Endothelial cell (in vitro differentiated cells): Measurements from ENCODE around the gene MCAT. TPM values are rescaled to one million over a fixed set of nuclear protein-coding genes. Genes with fewer than 3 reads are reported as not detected.

ENCODE experiments used
- DNase-seq: peaks from one replicate; pipeline ENCODE4 v3.0.0; 2021; ENCODE audit warnings: low spot score
- H3K27ac Mint-ChIP-seq: one replicate; pipeline ENCODE4 v1.8.0; 2021; ENCODE audit warnings: mixed read lengths, inconsistent platforms; ENCODE audit not compliant: unreplicated experiment
- H3K27me3 Mint-ChIP-seq: one replicate; pipeline ENCODE4 v1.8.0; 2021; ENCODE audit warnings: mild to moderate bottlenecking, moderate library complexity, mixed read lengths, inconsistent platforms; ENCODE audit not compliant: unreplicated experiment
- H3K36me3 Mint-ChIP-seq: one replicate; pipeline ENCODE4 v1.8.0; 2021; ENCODE audit warnings: mild to moderate bottlenecking, low read depth, mixed read lengths, inconsistent platforms; ENCODE audit not compliant: unreplicated experiment
- H3K4me1 Mint-ChIP-seq: one replicate; pipeline ENCODE4 v1.8.0; 2021; ENCODE audit warnings: mild to moderate bottlenecking, mixed read lengths, inconsistent platforms; ENCODE audit not compliant: unreplicated experiment
- H3K4me3 Mint-ChIP-seq: one replicate; pipeline ENCODE4 v1.8.0; 2021; ENCODE audit warnings: mild to moderate bottlenecking, mixed read lengths, inconsistent platforms; ENCODE audit not compliant: unreplicated experiment
- H3K9me3 Mint-ChIP-seq: one replicate; pipeline ENCODE4 v1.8.0; 2021; ENCODE audit warnings: mixed read lengths, inconsistent platforms; ENCODE audit not compliant: unreplicated experiment
- CTCF ChIP-seq: fragments of 200-600 bp; sonication (generic); IDR thresholded peaks from one replicate; pipeline ENCODE4 v1.5.0; 2021; ENCODE audit warnings: antibody characterized with exemption; ENCODE audit not compliant: unreplicated experiment
- long read RNA-seq: library from polyadenylated mRNA; unstranded; transcript quantifications from one replicate; pipeline ENCODE4 v2.0.0, GENCODE V29; 2020; ENCODE audit not compliant: unreplicated experiment
- total RNA-seq: library from RNA; stranded (reverse); fragmentation: NEBNext Ultra II Directional; extraction: Animal tissue kit (Norgen Biotek cat#: 25700); gene quantifications from one replicate; pipeline ENCODE4 v1.2.1, GENCODE V29; 2021; ENCODE audit not compliant: unreplicated experiment

The MCAT gene, protein sequence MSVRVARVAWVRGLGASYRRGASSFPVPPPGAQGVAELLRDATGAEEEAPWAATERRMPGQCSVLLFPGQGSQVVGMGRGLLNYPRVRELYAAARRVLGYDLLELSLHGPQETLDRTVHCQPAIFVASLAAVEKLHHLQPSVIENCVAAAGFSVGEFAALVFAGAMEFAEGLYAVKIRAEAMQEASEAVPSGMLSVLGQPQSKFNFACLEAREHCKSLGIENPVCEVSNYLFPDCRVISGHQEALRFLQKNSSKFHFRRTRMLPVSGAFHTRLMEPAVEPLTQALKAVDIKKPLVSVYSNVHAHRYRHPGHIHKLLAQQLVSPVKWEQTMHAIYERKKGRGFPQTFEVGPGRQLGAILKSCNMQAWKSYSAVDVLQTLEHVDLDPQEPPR
- total RNA-seq: 10.3 TPM
- long read RNA-seq, transcript MCAT-201 (4 exons, 2,056 nt): major isoform, 7 of 11 reads
- long read RNA-seq, partial matches to known transcripts: 0 of 11 reads
- long read RNA-seq, other reads (novel, unspliced or antisense): 2 of 11 reads

GRCh38 chr22:43142880-43143562, at the start of gene MCAT:
Gene MCAT, minus strand, starts transcription at chr22:43143398. Its CDS starts 50 bp downstream, at chr22:43143348.
- Mint-ChIP-seq H3K4me1 (peaks cover 4% of the 10 kb centered on the region), H3K36me3 (peaks cover 5% of the 10 kb centered on the region), H3K27me3 (peaks cover 9% of the 10 kb centered on the region), H3K4me3 (peak within 1 kb of the TSS; percentile 90), H3K9me3 (no peaks in the 10 kb centered on the region), H3K27ac (peak within 1 kb of the TSS; percentile 81)
- DNase-seq: peak; percentile 69
- TF ChIP-seq CTCF: no peak

DNA sequence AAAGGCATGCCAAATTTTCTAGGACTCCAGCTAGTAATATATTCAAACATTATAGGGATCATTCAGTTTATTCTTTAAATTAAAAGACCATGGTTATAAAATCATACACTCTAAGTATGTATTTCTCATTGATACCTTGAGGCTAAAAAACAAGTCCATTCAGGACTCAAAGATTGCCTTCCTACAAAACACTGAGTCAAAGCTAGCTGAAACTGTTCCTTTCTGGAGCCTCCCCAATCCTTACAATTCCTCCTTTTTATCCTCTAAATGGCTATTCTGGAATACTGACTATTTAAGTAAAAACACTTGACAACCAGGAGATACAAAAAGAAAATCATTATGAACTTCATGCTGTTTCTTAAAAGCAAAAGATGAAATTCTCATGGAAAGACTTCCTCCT, 48.6 kb upstream of the MCAT start:
- Mint-ChIP-seq H3K4me1 (peaks cover 4% of the 10 kb centered on the region), H3K27me3 (peaks cover 4% of the 10 kb centered on the region), H3K9me3 (no peaks in the 10 kb centered on the region), H3K27ac (no peak overlapping the region), H3K36me3 (no peaks in the 10 kb centered on the region), H3K4me3 (no peak overlapping the region)
- no peak for TF ChIP-seq CTCF
- DNase-seq: no peak

DNA sequence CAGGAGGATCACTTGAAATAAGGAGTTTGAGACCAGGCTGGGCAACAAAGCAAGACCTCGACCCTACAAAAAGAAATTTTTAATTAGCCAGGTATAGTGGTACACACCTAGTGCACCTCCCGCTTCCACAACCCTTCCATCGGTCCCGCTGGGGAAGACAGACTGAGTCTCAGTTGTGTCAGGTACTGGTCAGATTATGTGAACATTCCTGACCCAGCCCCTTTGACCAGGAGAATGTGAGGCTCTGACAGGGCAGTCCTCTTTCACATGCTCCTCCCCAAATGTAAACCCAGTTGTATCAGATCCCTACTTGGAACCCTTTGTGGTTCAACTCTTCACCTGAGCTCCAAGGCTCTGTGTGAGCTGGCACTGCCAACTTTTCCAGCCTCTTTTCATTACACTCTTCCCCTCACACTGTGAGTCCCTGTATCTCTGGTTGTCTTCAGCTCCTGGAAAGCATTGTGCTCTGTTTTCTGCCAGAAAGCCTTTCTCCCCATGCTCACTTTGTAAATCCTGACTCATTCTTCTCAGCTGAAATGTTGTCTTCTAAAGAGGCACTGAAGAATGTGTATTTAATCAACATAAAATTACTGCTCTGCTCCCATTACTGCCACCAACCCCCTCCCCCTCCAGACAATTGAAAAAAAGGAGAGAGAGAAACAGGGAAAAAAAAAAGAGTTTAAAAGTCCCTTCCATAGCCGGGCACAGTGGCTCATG, 45.8 kb upstream of the MCAT start:
- H3K9me3 Mint-ChIP-seq: no peaks in the 10 kb centered on the region
- peaks cover 4% of the 10 kb centered on the region for H3K27me3 Mint-ChIP-seq
- TF ChIP-seq CTCF: no peak
- peaks cover 8% of the 10 kb centered on the region for H3K4me1 Mint-ChIP-seq
- no peaks in the 10 kb centered on the region for H3K36me3 Mint-ChIP-seq
- H3K4me3 Mint-ChIP-seq: no peak overlapping the region
- no peak for DNase-seq
- H3K27ac Mint-ChIP-seq: no peak overlapping the region

DNA sequence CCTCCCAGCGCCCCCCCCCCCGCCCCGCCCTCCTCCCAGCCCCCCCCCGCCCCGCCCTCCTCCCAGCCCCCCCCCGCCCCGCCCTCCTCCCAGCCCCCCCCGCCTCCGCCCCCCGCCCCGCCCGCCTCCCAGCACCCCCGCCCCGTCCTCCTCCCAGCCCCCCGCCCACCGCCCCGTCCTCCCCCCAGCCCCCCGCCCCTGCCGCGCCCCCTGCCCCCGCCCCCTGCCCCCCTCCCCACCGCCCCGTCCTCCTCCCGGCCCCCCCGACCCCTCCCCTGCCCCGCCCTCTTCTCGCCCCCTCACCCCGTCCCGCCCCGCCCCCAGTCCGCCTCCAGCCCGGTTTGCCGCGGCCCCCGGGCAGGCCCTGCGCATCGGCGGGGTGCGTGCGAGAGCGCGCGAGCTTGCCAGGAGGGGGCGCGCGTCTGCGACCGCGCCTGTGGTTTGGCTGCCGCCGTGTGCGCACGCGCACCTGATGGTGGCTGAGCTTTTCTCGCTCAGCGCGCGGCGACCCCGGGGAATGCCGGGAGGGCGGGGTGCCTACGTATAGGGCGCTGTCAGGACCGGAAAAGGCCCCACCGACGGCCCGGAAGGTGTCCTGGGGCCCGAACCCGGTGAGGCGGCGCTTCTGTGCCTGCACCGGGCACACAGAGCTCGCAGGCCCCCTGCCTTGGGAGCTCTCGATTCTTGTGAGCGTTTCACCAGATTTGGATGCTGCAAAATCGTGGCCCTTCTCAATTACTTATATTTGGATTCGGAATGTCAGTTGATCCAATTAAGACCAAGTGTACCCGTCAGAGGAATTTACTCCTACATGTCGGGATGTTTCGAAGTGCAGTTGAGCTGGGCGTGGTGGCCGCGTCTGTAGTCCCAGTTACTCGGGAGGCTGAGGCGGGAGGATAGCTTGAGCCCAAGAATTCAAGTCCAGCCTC, 44.2 kb upstream of the MCAT start:
- H3K9me3 Mint-ChIP-seq: no peaks in the 10 kb centered on the region
- H3K36me3 Mint-ChIP-seq: no peaks in the 10 kb centered on the region
- peak overlapping the region; percentile 81 for H3K4me3 Mint-ChIP-seq
- peaks cover 11% of the 10 kb centered on the region for H3K4me1 Mint-ChIP-seq
- TF ChIP-seq CTCF: peak; percentile 70
- peak overlapping the region; percentile 82 for H3K27ac Mint-ChIP-seq
- DNase-seq: peak; percentile 98
- H3K27me3 Mint-ChIP-seq: peaks cover 4% of the 10 kb centered on the region
